Uterus (tissue), 4 donors: ENCODE results near the gene MAGEA2. TPM values are rescaled to one million over a fixed set of nuclear protein-coding genes. Genes with fewer than 3 reads are reported as not detected.
"Not testable (repeated sequence)": the region's sequence is repeated elsewhere in the genome, so short reads cannot be mapped to it uniquely, and the experiment has no call there.

ENCODE experiments used
- DNase-seq, 2 donors: peaks; one replicate each; pipeline ENCODE4 v3.0.0-alpha.2; 2019 to 2020
- H3K27ac ChIP-seq, 2 donors: fragments of 200-600 bp; sonication (generic); 1 replicate in 1 of 2; 2 replicates in 1 of 2; pipeline ENCODE4 v1.5.1; 2016 to 2018
- H3K27me3 ChIP-seq, 2 donors: fragments of 200-600 bp; sonication (generic); one replicate each; pipeline ENCODE4 v1.5.1; 2018 to 2019; ENCODE audit warnings: control low read depth in 1 of 2
- H3K36me3 ChIP-seq, 2 donors: fragments of 200-600 bp; sonication (generic); one replicate each; pipeline ENCODE4 v1.5.1; 2019; ENCODE audit warnings: control low read depth in 1 of 2
- H3K4me1 ChIP-seq, 2 donors: fragments of 200-600 bp; sonication (generic); one replicate each; pipeline ENCODE4 v1.5.1; 2018 to 2019; ENCODE audit warnings: control low read depth in 1 of 2
- H3K4me3 ChIP-seq, 2 donors: fragments of 200-600 bp; sonication (generic); 1 replicate in 1 of 2; 2 replicates in 1 of 2; pipeline ENCODE4 v1.5.1; 2018 to 2019; ENCODE audit warnings: mild to moderate bottlenecking in 1 of 2
- H3K9me3 ChIP-seq, 2 donors: fragments of 200-600 bp; sonication (generic); one replicate each; pipeline ENCODE4 v1.5.1; 2019; ENCODE audit warnings: control low read depth in 1 of 2
- POLR2A ChIP-seq, 2 donors: fragments of 450-650 bp; IDR thresholded peaks; one replicate each; pipeline ENCODE4 v1.6.1; 2016; ENCODE audit warnings: antibody characterized with exemption in 2 of 2, mild to moderate bottlenecking in 1 of 2, moderate library complexity in 1 of 2
- intact Hi-C: fragments of 100-400 bp; cut with DNase I; formaldehyde crosslinking; loops from one replicate; pipeline ENCODE4 v1.15.1; 2023; ENCODE audit warnings: low total_unique reads
- total RNA-seq, 4 donors: library from RNA; depleted of rRNA in 3 of 4; stranded (reverse); fragments of >200 nt in 3 of 4; gene quantifications; one replicate each; pipeline versions ENCODE4 v1.1.0 to v1.2.4, GENCODE V29; 2014 to 2023
- TF ChIP-seq, protein P1 (sequence below), 4 experiments: fragments of 200-600 bp in 2 of 4; fragments of 450-650 bp in 2 of 4; sonication (generic) in 2 of 4; IDR thresholded peaks; one replicate each; pipeline ENCODE4 v1.5.1; 2016 to 2019; ENCODE audit warnings: antibody characterized with exemption in 4 of 4, mild to moderate bottlenecking in 2 of 4, moderate library complexity in 1 of 4
- donor health status: DM: yes; HTN: yes; CAD: no.

Gene MAGEA2, protein sequence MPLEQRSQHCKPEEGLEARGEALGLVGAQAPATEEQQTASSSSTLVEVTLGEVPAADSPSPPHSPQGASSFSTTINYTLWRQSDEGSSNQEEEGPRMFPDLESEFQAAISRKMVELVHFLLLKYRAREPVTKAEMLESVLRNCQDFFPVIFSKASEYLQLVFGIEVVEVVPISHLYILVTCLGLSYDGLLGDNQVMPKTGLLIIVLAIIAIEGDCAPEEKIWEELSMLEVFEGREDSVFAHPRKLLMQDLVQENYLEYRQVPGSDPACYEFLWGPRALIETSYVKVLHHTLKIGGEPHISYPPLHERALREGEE
- total RNA-seq: not detected

DNA sequence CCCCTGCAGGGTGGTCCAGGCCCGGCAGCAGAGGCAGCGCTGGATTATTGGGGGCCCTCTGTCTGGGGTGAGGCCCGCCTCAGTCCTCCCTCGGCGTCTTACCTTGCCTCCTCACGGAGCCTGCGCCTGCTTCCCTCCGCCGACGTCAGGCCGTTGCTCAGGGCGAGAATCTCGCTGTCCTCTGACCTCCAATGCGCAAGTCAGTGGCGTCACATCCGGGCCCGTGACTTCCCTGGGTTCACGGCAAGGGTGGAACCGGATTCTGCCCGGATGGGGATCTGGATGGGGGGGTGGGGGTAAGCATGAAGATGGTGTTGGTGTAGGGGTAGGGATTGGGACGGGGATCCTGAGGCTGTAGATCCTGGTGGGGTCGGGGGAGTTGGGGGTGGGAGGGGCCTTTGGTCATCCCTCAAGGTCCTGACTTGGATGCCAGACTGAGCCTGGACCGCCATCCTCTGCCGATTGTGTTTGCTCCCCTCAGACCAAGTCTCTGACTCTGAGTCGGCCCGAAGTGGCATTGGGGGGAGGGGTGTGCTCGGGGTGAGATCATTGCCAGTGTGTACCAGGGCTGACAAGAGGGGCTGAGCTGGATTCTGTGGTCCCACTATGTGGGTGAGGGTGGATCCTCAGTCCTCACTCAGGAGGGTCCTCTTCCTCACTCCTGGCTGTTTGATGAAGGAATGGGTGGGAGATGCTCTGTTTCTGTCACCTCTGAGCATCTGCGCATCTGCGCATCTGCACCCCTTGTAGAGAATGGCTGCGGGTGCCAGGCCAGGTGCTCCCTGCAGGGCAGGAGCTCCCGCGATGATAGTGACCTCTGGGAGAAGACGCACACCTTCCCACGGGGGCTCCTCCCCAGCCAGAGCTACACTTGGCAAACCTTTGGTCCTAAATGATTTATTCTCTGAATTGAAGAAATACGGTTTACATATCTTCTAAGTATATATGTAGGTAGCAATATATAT is at the start of gene MAGEA2:
TSS of gene MAGEA2 (minus strand) at position 157 of the 965 bp plus-strand sequence. CDS start 2,479 bp downstream, outside the sequence.
- intact Hi-C loops, H3K9me3 ChIP-seq, H3K27ac ChIP-seq, DNase-seq, H3K4me3 ChIP-seq, H3K27me3 ChIP-seq, H3K4me1 ChIP-seq, H3K36me3 ChIP-seq: not testable (repeated sequence)

DNA sequence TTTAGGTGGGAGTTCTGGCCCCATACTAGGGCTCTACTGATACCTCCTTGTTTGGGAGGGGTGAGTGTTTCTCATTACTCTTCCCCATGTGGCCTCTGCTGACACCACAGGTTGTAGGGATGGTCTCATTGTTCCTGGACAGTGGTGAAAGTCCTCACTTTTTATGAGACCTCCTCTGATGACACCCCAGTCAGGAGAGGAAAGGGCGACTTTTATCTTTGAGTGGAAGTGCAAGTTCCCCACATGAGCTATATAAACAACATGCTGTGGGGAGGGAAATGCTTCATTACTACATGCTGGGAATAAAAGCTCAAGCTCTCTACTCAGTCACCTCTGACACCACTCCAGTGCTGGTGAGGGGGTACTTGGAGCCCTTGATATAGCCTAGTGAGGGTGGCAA is 45.3 kb upstream of the MAGEA2 start:
- Histone ChIP-seq H3K4me1 (no peaks in the 10 kb centered on the region), H3K4me3 (no peak overlapping the region), H3K27ac (no peak overlapping the region), H3K9me3 (no peaks in the 10 kb centered on the region), H3K36me3 (no peaks in the 10 kb centered on the region), H3K27me3 (no peaks in the 10 kb centered on the region)
- no peak for DNase-seq
- TF ChIP-seq POLR2A (IDR thresholded peaks at IDR 0.05): no peak
- TF ChIP-seq, protein P1, sequence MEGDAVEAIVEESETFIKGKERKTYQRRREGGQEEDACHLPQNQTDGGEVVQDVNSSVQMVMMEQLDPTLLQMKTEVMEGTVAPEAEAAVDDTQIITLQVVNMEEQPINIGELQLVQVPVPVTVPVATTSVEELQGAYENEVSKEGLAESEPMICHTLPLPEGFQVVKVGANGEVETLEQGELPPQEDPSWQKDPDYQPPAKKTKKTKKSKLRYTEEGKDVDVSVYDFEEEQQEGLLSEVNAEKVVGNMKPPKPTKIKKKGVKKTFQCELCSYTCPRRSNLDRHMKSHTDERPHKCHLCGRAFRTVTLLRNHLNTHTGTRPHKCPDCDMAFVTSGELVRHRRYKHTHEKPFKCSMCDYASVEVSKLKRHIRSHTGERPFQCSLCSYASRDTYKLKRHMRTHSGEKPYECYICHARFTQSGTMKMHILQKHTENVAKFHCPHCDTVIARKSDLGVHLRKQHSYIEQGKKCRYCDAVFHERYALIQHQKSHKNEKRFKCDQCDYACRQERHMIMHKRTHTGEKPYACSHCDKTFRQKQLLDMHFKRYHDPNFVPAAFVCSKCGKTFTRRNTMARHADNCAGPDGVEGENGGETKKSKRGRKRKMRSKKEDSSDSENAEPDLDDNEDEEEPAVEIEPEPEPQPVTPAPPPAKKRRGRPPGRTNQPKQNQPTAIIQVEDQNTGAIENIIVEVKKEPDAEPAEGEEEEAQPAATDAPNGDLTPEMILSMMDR (IDR thresholded peaks at IDR 0.05): no peak
- intact Hi-C loops: no loop called here

DNA sequence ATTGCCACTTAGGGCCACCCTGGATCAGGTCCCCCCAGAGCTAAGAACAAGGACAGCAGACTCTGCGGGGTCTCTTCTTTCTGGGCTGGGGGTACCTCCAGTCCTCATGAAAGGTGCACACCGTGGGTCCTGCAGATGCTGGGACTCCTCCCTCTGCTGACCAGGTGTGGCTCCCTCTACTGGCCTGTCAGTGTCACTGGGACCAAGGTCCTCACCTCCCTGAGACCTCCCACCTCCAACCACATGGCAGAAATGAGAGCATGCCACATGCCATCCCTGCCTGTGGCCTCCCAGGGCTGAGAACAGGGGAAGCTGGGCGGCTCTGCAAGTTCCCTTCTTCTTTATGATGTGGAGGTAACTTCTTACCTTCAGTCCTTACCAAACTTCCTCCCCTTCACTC is 33.4 kb upstream of the MAGEA2 start:
- H3K27me3 ChIP-seq, DNase-seq, H3K4me1 ChIP-seq, H3K36me3 ChIP-seq, H3K27ac ChIP-seq, intact Hi-C loops, H3K9me3 ChIP-seq, H3K4me3 ChIP-seq: not testable (repeated sequence)

DNA sequence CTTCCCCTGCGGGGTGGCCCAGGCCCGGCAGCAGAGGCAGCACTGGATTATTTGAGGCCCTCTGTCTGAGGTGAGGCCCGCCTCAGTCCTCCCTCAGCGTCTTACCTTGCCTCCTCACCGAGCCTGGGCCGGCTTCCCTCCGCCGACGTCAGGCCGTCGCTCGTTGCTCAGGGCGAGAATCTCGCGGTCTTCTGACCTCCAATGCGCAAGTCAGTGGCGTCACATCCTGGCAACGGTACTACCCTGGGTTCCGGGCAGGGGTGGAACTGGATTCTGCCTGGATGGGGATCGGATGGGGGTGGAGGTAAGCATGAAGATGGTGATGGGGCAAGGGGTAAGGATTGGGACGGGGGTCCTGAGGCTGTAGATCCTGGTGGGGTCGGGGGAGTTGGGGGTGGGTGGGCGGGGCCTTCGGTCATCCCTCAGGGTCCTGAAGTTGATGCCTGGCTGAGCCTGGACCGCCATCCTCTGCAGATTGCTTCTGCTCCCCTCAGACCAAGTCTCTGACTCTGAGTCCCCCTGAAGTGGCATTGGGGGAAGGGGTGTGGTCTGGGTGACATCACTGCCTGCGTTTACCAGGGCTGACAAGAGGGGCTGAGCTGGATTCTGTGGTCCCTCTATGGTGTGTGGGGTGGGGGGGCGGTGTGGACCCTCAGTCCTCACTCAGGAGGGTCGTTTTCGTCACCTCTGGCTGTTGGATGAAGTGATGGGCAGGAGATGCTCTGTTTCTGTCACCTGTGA is 16.1 kb upstream of the MAGEA2 start, which contains the start of gene MAGEA6:
TSS of gene MAGEA6 (minus strand) at position 141 of the 741 bp plus-strand sequence. CDS start 2,039 bp downstream, outside the sequence.
- DNase-seq, H3K27me3 ChIP-seq, H3K27ac ChIP-seq, H3K36me3 ChIP-seq, intact Hi-C loops, H3K4me3 ChIP-seq, H3K9me3 ChIP-seq, H3K4me1 ChIP-seq: not testable (repeated sequence)

DNA sequence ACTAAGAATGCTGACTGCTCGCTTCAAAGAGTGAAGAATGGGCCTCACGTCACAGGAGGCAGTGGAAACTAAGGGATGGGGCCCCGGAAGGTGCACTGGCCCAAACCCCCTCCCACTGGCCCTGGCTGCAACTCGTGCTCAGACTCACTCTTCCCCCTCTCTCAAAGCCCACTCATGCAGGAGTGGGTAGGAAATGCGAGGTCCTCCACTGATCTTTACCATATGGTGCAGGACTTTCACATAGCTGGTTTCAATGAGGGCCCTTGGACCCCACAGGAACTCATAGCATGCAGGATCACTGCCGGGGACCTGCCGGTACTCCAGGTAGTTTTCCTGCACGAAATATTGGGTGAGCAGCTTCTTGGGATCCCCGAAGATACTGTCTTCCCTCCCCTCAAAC is 12.9 kb upstream of the MAGEA2 start:
- H3K9me3 ChIP-seq, H3K4me3 ChIP-seq, H3K36me3 ChIP-seq, intact Hi-C loops, H3K27me3 ChIP-seq, H3K27ac ChIP-seq, DNase-seq, H3K4me1 ChIP-seq: not testable (repeated sequence)

DNA sequence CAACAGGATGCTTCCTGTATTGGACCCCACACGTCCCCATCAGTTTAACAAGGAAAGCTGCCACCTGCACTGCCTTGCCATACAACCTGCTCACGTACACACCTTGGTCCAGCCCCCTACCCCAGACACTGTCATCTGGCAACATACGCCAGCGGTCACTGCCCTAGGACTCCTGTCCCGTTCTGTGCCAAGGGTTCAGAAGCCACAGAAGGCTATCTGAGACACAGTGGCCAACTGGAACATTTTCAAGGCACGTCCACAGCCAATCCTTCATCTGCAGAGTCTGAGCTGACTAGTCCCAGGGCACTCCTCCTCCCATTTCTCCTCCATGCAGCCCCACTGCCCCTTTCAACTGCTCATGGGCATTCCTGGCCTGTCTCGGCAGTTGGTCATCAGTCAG is 7.9 kb upstream of the MAGEA2 start:
- H3K4me1 ChIP-seq, intact Hi-C loops: not testable (repeated sequence)

DNA sequence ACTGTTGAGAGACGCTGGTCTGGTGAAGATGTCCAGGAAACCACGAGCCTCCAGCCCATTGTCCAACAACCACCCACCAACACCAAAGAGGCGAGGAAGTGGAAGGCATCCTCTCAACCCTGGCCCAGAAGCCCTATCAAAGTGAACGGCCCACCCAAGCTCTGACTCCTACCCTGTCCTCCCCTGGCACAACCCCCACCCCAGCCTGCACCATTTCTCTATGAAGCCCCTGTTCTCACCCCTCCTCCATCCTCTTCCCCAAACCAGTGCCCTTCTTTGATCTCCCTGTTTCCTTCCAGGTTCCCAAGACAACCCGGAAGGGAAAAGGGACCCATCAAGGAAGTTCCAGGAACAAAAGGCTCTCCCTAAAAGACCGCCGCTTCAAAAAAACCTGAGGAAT is 5.9 kb upstream of the MAGEA2 start:
- H3K4me1 ChIP-seq, H3K27ac ChIP-seq, H3K9me3 ChIP-seq, H3K36me3 ChIP-seq, intact Hi-C loops, DNase-seq, H3K27me3 ChIP-seq, H3K4me3 ChIP-seq: not testable (repeated sequence)

More for the DNA sequence above, 7.9 kb upstream of the MAGEA2 start:
- not testable (repeated sequence) for H3K27ac ChIP-seq, H3K4me3 ChIP-seq, DNase-seq, H3K36me3 ChIP-seq, H3K9me3 ChIP-seq, H3K27me3 ChIP-seq

DNA sequence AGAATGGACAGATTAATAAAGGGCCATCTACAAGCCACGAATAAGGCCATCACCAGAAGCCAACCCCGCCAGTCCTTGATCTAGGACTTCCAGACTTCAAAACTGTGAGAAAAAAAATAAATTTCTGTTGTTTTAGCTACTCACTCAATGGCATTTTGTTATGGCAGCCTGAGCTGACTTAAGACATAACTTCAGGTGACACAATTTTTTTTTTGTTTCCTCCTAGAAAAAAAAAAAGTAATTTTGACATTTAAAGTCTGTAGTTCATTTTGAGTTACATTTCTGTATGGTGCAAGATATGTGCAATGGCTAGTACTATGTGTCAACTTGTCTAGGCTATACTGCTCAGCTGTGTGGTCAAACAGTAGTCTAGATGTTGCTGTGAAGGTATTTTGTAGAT is 5.3 kb upstream of the MAGEA2 start, which contains the start of gene CSAG3:
TSS of gene CSAG3 (plus strand) at position 301 of the 400 bp plus-strand sequence.
- H3K27me3 ChIP-seq, H3K4me3 ChIP-seq, DNase-seq, H3K4me1 ChIP-seq, H3K9me3 ChIP-seq, H3K27ac ChIP-seq, intact Hi-C loops, H3K36me3 ChIP-seq: not testable (repeated sequence)

DNA sequence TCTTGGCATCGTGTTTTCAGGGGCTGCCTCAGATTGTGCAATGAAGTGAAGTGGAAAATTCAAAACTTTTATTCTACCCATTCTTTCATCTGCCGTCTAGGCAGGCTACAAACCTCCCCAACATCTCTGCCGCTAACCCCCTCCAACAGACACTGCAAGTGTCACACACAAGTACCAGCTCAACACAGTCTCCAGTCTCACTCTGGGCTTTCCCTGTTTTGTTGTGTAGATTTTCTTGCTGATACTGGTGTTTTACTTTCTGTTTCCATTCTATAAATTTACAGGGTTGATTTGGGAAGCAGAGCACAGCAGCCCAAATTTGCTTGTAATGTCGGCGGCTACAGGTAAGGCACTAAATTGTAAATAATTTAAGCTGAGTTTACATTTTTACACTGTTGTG is 1.2 kb upstream of the MAGEA2 start:
- H3K9me3 ChIP-seq, H3K27me3 ChIP-seq, DNase-seq, H3K27ac ChIP-seq, H3K36me3 ChIP-seq, intact Hi-C loops, H3K4me3 ChIP-seq, H3K4me1 ChIP-seq: not testable (repeated sequence)
